Coronary artery (tissue), 2 donors: ENCODE data around the gene TRNT1.
A peak's percentile ranks its signal among the peaks of the same experiment; 100 is the strongest.

Experiments
- DNase-seq: peaks from one replicate; pipeline ENCODE4 v3.0.0-alpha.2; 2017; ENCODE audit warnings: low spot score
- H3K27ac ChIP-seq, 2 donors: fragments of 200-600 bp; sonication (generic); one replicate each; pipeline ENCODE4 v1.5.1; 2016 to 2019
- H3K4me3 ChIP-seq: fragments of 200-600 bp; sonication (generic); 2 replicates; pipeline ENCODE4 v1.5.1; 2016; ENCODE audit warnings: mild to moderate bottlenecking, moderate library complexity
- CTCF ChIP-seq: fragments of 200-600 bp; sonication (generic); IDR thresholded peaks from one replicate; pipeline ENCODE4 v1.5.1; 2019; ENCODE audit warnings: antibody characterized with exemption

TRNT1 gene

GRCh38 chr3:3154879-3155610 is 28.3 kb downstream of the TRNT1 start:
- no peak overlapping the region for H3K27ac ChIP-seq
- H3K4me3 ChIP-seq = no peak overlapping the region
- DNase-seq = no peak
- no peak for TF ChIP-seq CTCF

GRCh38 chr3:3157484-3157883 is 30.7 kb downstream of the TRNT1 start:
- Histone ChIP-seq H3K4me3 (no peak overlapping the region), H3K27ac (no peak overlapping the region)
- no peak for DNase-seq
- no peak for TF ChIP-seq CTCF

- no peak overlapping the region for H3K4me3 ChIP-seq
- peak overlapping the region; percentile 34 to 44 for H3K27ac ChIP-seq
- no peak for TF ChIP-seq CTCF
- DNase-seq = no peak
These were observed 34.1 kb downstream of the TRNT1 start for GRCh38 chr3:3160826-3161225.

GRCh38 chr3:3165241-3165640 is 38.5 kb downstream of the TRNT1 start:
- no peak for TF ChIP-seq CTCF

GRCh38 chr3:3165650-3166049 is 38.9 kb downstream of the TRNT1 start:
- TF ChIP-seq CTCF = no peak
- H3K4me3 ChIP-seq = no peak overlapping the region
- H3K27ac ChIP-seq = no peak overlapping the region
- DNase-seq = no peak

More at GRCh38 chr3:3165241-3165640, 38.5 kb downstream of the TRNT1 start:
- no peak overlapping the region for H3K27ac ChIP-seq
- H3K4me3 ChIP-seq = no peak overlapping the region
- DNase-seq = no peak

- Histone ChIP-seq H3K4me3 (no peak overlapping the region), H3K27ac (no peak overlapping the region)
- DNase-seq = no peak
- no peak for TF ChIP-seq CTCF
These were observed 44.3 kb downstream of the TRNT1 start for GRCh38 chr3:3170998-3171397.

GRCh38 chr3:3172627-3173026 is 45.9 kb downstream of the TRNT1 start:
- Histone ChIP-seq H3K4me3 (peak overlapping the region; percentile 30), H3K27ac (peak overlapping the region in 1 of 2 donors; percentile 74)
- DNase-seq = no peak
- TF ChIP-seq CTCF = no peak
